ENCODE results near the gene TYSND1.

- TF ChIP-seq, protein P1, sequence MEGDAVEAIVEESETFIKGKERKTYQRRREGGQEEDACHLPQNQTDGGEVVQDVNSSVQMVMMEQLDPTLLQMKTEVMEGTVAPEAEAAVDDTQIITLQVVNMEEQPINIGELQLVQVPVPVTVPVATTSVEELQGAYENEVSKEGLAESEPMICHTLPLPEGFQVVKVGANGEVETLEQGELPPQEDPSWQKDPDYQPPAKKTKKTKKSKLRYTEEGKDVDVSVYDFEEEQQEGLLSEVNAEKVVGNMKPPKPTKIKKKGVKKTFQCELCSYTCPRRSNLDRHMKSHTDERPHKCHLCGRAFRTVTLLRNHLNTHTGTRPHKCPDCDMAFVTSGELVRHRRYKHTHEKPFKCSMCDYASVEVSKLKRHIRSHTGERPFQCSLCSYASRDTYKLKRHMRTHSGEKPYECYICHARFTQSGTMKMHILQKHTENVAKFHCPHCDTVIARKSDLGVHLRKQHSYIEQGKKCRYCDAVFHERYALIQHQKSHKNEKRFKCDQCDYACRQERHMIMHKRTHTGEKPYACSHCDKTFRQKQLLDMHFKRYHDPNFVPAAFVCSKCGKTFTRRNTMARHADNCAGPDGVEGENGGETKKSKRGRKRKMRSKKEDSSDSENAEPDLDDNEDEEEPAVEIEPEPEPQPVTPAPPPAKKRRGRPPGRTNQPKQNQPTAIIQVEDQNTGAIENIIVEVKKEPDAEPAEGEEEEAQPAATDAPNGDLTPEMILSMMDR (IDR thresholded peaks at IDR 0.05), result no peak
- no peak for TF ChIP-seq POLR2A (IDR thresholded peaks at IDR 0.05)
Observed at GRCh38 chr10:70098271-70098670, 48.2 kb downstream of the TYSND1 start.

All from esophagus squamous epithelium (tissue), 4 donors.